Measurements from ENCODE around the gene AMN.
"Not testable (repeated sequence)": the region's sequence is repeated elsewhere in the genome, so short reads cannot be mapped to it uniquely, and the experiment has no call there.

DNA sequence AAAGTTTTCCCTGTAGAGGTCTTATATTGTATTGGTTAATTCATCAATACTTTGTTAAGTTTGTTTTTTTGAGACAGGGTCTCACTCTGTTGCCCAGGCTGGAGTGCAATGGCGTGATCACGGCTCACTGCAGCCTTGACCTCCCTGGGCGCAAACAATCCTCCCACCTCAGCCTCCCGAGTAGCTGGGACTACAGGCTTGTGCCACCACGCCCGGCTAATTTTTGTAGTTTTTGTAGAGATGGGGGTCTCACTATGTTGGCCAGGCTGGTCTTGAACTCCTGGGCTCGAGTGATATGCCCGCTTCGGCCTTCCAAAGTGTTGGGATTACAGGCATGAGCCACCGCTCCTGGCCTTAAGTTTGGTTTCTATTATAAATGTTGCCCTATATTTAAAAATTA, 4.4 kb downstream of the AMN start:
- TF ChIP-seq, protein P1, sequence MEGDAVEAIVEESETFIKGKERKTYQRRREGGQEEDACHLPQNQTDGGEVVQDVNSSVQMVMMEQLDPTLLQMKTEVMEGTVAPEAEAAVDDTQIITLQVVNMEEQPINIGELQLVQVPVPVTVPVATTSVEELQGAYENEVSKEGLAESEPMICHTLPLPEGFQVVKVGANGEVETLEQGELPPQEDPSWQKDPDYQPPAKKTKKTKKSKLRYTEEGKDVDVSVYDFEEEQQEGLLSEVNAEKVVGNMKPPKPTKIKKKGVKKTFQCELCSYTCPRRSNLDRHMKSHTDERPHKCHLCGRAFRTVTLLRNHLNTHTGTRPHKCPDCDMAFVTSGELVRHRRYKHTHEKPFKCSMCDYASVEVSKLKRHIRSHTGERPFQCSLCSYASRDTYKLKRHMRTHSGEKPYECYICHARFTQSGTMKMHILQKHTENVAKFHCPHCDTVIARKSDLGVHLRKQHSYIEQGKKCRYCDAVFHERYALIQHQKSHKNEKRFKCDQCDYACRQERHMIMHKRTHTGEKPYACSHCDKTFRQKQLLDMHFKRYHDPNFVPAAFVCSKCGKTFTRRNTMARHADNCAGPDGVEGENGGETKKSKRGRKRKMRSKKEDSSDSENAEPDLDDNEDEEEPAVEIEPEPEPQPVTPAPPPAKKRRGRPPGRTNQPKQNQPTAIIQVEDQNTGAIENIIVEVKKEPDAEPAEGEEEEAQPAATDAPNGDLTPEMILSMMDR (IDR thresholded peaks at IDR 0.05): not testable (repeated sequence)
- TF ChIP-seq POLR2A (IDR thresholded peaks at IDR 0.05): not testable (repeated sequence)

All from Peyer's patch (tissue), 4 donors.